Activated naive CD4-positive, alpha-beta T cell treated with anti-CD3 and anti-CD28 coated beads, Interleukin-2, amount 50 U/mL, for 72 hours (primary cell): ENCODE data around the gene SLC45A2. TPM values are rescaled to one million over a fixed set of nuclear protein-coding genes. Genes with fewer than 3 reads are reported as not detected.
"Not testable (repeated sequence)": the region's sequence is repeated elsewhere in the genome, so short reads cannot be mapped to it uniquely, and the experiment has no call there.

Source experiments
- ATAC-seq, 2 donors: fragments of 150-1000 bp; cut with Tn5 transposase; 2 replicates each; pipeline ENCODE4 v1.10.0; 2021; ENCODE audit warnings: mild to moderate bottlenecking in 2 of 2, moderate library complexity in 2 of 2
- DNase-seq, 2 donors: peaks; one replicate each; pipeline ENCODE4 v3.0.0; 2021 to 2022; ENCODE audit warnings: low spot score in 2 of 2
- H3K27ac Mint-ChIP-seq, 2 donors: one replicate each; pipeline ENCODE4 v1.8.0; 2022; ENCODE audit warnings: mild to moderate bottlenecking in 2 of 2, mixed read lengths in 2 of 2
- H3K36me3 Mint-ChIP-seq, 2 donors: one replicate each; pipeline ENCODE4 v1.8.0; 2022; ENCODE audit warnings: mixed read lengths in 2 of 2
- H3K9me3 Mint-ChIP-seq, 2 donors: one replicate each; pipeline ENCODE4 v1.8.0; 2022; ENCODE audit warnings: mixed read lengths in 2 of 2
- total RNA-seq, 2 donors: library from RNA; stranded (reverse); gene quantifications; one replicate each; pipeline ENCODE4 v1.2.3, GENCODE V29; 2022

Gene SLC45A2
- total RNA-seq, 2 donors from 2014 or later, result 0.33 TPM; not detected in 1

DNA sequence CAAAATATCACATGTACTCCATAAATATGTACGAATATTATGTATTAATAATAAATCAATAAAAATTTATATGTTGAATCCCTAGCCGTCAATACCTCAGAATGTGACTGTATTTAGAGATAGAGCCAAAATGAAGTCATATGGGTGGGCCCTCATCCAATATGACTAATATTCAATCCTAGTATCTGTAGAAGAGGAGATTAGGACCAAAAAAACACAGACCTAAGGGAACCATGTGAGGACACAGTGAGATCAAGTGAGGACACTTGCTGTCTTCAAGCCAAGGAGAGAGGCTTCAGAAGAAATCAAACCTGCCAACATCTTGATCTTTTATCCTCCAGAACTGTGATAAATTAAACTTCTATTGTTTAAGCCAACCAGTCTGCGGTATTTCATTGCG, 27.0 kb upstream of the SLC45A2 start:
- ATAC-seq (no peak), DNase-seq (no peak)
- Mint-ChIP-seq H3K27ac (no peak overlapping the region), H3K9me3 (peaks cover 0 to 10% of the 10 kb centered on the region in 2 donors), H3K36me3 (peaks cover 8 to 12% of the 10 kb centered on the region in 2 donors)

DNA sequence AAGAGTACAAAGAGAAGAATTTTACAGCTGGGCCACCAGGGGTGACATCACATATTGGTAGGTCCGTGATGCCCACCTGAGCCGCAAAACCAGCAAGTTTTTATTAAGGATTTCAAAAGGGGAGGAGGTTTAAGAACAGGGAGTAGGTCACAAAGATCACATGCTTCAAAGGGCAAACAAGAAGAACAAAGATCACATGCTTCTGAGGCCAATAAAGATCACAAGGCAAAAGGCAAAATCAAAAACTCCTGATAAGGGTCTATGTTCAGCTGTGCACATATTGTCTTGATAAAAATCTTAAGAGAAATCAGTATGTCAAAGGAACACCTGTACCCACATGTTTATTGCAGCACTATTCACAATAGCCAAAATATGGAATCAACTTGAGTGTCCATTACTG, 25.7 kb upstream of the SLC45A2 start:
- DNase-seq, ATAC-seq, H3K9me3 Mint-ChIP-seq, H3K27ac Mint-ChIP-seq: not testable (repeated sequence)
- peaks cover 8 to 12% of the 10 kb centered on the region in 2 donors for H3K36me3 Mint-ChIP-seq

- ATAC-seq, result no peak
- H3K27ac Mint-ChIP-seq, result no peak overlapping the region
- DNase-seq, result no peak
- peaks cover 0 to 10% of the 10 kb centered on the region in 2 donors for H3K9me3 Mint-ChIP-seq
- peaks cover 8 to 12% of the 10 kb centered on the region in 2 donors for H3K36me3 Mint-ChIP-seq
Observed at GRCh38 chr5:34009610-34010009, 25.1 kb upstream of the SLC45A2 start.

DNA sequence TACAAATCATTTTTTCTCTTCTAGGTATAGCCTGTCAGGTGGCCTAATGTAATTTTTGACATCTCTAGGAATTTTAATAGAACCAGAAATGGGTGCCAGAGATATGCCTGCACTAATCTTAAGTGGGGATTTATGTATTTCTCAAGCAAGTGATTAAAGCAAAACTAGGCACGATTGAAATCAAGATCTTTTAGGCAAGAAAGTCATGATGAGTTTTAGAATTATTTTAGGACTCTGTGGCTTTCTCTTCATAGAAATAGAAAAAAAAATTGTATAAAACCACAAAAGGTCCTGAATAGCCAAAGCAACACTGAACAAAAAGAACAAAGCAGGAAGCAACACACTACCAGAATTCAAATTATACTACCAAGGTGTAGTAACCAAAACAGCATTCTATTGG, 24.3 kb upstream of the SLC45A2 start:
- peak overlapping the region; percentile 82 to 93 for H3K27ac Mint-ChIP-seq

GRCh38 chr5:34007621-34008600, 23.4 kb upstream of the SLC45A2 start, which contains the start of gene AMACR:
Gene AMACR (minus strand): TSS chr5:34008050. CDS start chr5:34008019, 31 bp downstream.
- ATAC-seq (peak; percentile 89 to 96), DNase-seq (peak; percentile 87 to 90)
- Mint-ChIP-seq H3K9me3 (no peaks in the 10 kb centered on the region), H3K27ac (peak within 1 kb of the TSS; percentile 82 to 93), H3K36me3 (peaks cover 0 to 8% of the 10 kb centered on the region in 2 donors)

More for the DNA sequence above, 24.3 kb upstream of the SLC45A2 start:
- no peak for DNase-seq
- Mint-ChIP-seq H3K9me3 (peaks cover 0 to 7% of the 10 kb centered on the region in 2 donors), H3K36me3 (peaks cover 8 to 9% of the 10 kb centered on the region in 2 donors)
- no peak for ATAC-seq

- H3K36me3 Mint-ChIP-seq, result peaks cover 0 to 8% of the 10 kb centered on the region in 2 donors
- H3K27ac Mint-ChIP-seq, result peak overlapping the region; percentile 82 to 92
- DNase-seq (no peak), ATAC-seq (no peak)
- H3K9me3 Mint-ChIP-seq, result no peaks in the 10 kb centered on the region
Observed at GRCh38 chr5:34007201-34007620, 22.7 kb upstream of the SLC45A2 start.

GRCh38 chr5:34005681-34006080, 21.2 kb upstream of the SLC45A2 start:
- H3K9me3 Mint-ChIP-seq, result no peaks in the 10 kb centered on the region
- no peak overlapping the region for H3K27ac Mint-ChIP-seq
- ATAC-seq, result no peak
- DNase-seq, result no peak
- H3K36me3 Mint-ChIP-seq, result peaks cover 0 to 8% of the 10 kb centered on the region in 2 donors

GRCh38 chr5:34005211-34005610, 20.7 kb upstream of the SLC45A2 start:
- Mint-ChIP-seq H3K36me3 (peaks cover 0 to 8% of the 10 kb centered on the region in 2 donors), H3K27ac (no peak overlapping the region), H3K9me3 (no peaks in the 10 kb centered on the region)
- DNase-seq, result no peak
- ATAC-seq, result no peak

GRCh38 chr5:34003941-34004340, 19.4 kb upstream of the SLC45A2 start:
- ATAC-seq, result no peak
- no peak for DNase-seq
- Mint-ChIP-seq H3K36me3 (peaks cover 0 to 8% of the 10 kb centered on the region in 2 donors), H3K27ac (no peak overlapping the region), H3K9me3 (no peaks in the 10 kb centered on the region)

DNA sequence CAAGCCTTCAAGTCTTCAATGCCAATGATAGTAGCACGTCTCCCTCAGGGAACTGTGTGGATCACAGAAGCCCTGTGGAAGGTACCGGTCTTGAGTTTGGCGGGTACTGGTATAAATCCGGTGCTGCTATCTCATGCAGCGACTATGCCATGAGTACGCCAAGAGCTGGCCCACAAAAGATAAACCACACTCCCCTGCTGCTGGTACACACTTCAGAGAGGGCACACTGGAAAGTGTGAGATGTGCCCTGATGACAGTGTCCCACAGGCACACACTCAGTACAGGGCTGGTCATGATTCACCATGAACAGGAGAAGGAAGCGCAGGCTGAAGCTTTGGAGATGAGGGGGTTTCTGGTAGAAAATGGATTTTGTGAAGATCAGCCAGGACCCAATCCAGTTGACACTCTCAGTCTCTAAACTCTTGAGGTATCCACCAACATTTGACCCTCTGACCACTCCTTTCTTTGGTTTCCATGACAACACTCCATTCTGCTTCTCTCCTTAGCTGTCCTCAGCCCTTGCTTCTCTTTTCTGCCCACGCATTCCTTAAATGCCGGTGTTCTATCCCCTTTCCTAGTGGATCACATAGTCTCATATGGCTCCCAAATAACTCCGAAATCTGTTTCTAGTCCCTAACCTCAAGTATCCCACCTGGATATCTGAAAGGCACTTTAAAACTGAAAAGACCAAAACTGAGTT, 18.3 kb upstream of the SLC45A2 start:
- Mint-ChIP-seq H3K27ac (no peak overlapping the region), H3K9me3 (no peaks in the 10 kb centered on the region), H3K36me3 (peaks cover 0 to 8% of the 10 kb centered on the region in 2 donors)
- DNase-seq (no peak), ATAC-seq (no peak)

DNA sequence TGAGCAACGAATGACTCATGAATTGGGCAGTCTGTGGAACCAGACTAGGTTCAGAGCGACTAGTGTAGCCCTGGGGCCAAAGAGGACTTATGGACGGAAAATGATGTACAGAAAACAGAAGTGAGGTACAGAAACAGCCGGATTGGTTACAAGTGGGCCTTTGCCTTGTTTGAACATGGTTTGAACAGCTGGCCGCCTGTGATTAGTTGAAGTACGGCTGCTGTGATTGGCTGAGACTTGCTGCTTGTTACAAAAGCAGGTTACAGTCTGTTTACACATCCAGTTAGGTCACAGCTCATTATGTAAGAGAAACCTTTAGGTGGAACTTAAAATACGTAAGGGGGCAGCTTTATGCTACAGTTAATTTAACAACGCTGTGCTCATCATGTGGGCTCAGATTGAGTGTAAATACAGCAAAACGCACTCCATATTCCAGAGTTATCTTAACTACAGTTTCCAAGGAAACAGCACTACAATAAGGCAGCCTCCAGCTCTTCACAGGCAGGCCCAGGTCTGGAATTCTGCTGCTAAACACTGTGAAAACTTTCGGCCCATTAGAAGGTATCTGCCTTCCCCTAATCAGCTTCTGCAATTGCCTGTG, 16.8 kb upstream of the SLC45A2 start:
- ATAC-seq, result no peak
- H3K9me3 Mint-ChIP-seq, result no peaks in the 10 kb centered on the region
- no peaks in the 10 kb centered on the region for H3K36me3 Mint-ChIP-seq
- no peak overlapping the region for H3K27ac Mint-ChIP-seq
- DNase-seq, result no peak

DNA sequence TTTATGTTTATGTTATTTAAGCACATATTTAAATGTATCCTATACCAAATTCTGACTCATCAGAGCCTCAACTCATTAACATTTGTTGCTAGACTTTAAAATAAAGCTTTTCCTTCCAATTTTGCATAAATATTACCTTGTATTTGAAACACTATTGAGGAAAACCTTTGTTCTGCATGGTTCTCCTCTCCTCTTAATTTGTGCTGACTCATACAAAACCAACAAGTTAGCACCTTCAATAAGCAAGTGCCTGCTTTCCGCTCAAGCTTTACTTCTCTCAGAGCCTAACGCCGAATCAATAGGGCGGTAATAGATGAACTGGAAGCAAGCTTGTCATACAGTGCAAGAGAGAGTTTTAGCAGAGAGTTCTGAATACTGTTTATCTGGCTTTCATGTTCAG, 15.5 kb upstream of the SLC45A2 start:
- ATAC-seq (no peak), DNase-seq (no peak)
- Mint-ChIP-seq H3K36me3 (no peaks in the 10 kb centered on the region), H3K27ac (no peak overlapping the region), H3K9me3 (no peaks in the 10 kb centered on the region)

GRCh38 chr5:33997331-33997983, 13.0 kb upstream of the SLC45A2 start:
- no peak for DNase-seq
- H3K27ac Mint-ChIP-seq, result no peak overlapping the region
- H3K36me3 Mint-ChIP-seq, result no peaks in the 10 kb centered on the region
- no peaks in the 10 kb centered on the region for H3K9me3 Mint-ChIP-seq
- peak; percentile 27 to 64 for ATAC-seq

DNA sequence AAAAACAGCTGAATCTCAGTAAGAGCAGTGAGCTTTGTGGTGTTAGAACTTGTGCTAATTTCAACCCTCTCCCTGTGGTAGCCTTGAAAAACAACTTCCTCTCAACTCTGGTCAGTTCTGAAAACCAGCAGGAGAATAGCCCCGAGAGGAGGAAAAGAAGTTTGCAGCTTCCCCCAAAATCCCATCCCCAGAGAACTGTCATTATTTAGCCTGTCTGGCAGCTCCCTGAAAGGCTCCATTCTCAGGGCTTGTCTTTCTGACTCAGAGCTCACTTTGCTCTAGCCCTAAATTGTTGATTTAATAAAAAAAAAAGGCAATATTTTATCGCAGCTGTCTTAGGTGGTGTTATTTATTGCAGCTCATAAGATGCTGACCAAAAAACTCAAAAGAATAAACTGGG, 11.4 kb upstream of the SLC45A2 start:
- Mint-ChIP-seq H3K36me3 (no peaks in the 10 kb centered on the region), H3K9me3 (no peaks in the 10 kb centered on the region), H3K27ac (no peak overlapping the region)
- ATAC-seq, result no peak
- no peak for DNase-seq

DNA sequence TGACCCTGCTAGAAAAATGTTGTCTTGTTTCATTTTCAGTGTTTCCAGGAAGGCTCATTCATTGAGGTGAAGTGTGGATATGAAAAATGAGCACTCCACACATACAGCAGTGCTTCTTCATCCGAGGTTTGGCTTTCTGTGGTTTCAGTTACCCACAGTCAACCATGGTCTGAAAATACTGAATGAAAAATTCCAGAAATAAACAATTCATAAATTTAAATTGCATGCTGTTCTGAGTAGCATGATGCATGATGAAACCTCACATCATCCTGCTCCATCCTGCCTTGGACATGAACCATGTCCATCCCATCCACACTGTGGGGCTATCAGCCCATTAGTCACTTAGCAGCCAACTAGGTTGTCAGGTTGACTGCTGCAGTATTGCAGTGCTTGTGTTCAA, 10.4 kb upstream of the SLC45A2 start:
- Mint-ChIP-seq H3K9me3 (no peaks in the 10 kb centered on the region), H3K27ac (no peak overlapping the region), H3K36me3 (no peaks in the 10 kb centered on the region)
- ATAC-seq, result peak; percentile 59 to 91
- no peak for DNase-seq

DNA sequence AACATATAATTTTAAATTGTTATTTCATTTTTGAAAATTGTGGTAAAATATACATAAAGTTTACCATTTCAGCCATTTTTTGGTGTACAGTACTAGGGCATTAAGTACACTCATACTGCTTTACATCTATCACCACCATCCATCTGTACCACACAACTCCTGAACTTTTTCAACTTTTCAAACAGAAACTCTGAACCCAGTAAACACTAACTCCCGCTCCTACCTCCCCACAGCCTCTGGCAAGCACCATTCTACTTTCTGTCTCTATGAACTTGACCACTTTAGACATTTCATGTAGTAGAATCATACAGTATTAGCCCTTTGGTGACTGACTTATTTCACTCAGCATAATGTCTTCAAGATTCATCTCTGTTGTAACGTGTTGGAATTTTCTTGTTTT, 8.4 kb upstream of the SLC45A2 start:
- no peak for ATAC-seq
- DNase-seq, result no peak
- peaks cover 8% of the 10 kb centered on the region in 2 donors for H3K36me3 Mint-ChIP-seq
- peak overlapping the region in 1 of 2 donors; percentile 61 for H3K27ac Mint-ChIP-seq
- no peaks in the 10 kb centered on the region for H3K9me3 Mint-ChIP-seq
